HL-60 (cell line): Measurements from ENCODE around the gene DCTPP1.
"Not testable (repeated sequence)": the region's sequence is repeated elsewhere in the genome, so short reads cannot be mapped to it uniquely, and the experiment has no call there.

Experiments
- CTCF ChIP-seq: IDR thresholded peaks from one replicate; pipeline ENCODE4 v1.5.1; 2011; ENCODE audit warnings: low read length, control low read depth, inconsistent platforms; ENCODE audit not compliant: insufficient read depth
- GABPA ChIP-seq: IDR thresholded peaks from 2 replicates; pipeline ENCODE4 v1.6.1; 2012; ENCODE audit warnings: low read depth
- POLR2AphosphoS5 ChIP-seq: IDR thresholded peaks from 2 replicates; pipeline ENCODE4 v1.6.1; 2012; ENCODE audit warnings: low read depth
- TF ChIP-seq, protein P1 (sequence below): IDR thresholded peaks from 2 replicates; pipeline ENCODE4 v1.6.1; 2012; ENCODE audit warnings: low read depth; ENCODE audit not compliant: insufficient replicate concordance

- not testable (repeated sequence) for TF ChIP-seq CTCF, POLR2AphosphoS5, GABPA
- TF ChIP-seq, protein P1, sequence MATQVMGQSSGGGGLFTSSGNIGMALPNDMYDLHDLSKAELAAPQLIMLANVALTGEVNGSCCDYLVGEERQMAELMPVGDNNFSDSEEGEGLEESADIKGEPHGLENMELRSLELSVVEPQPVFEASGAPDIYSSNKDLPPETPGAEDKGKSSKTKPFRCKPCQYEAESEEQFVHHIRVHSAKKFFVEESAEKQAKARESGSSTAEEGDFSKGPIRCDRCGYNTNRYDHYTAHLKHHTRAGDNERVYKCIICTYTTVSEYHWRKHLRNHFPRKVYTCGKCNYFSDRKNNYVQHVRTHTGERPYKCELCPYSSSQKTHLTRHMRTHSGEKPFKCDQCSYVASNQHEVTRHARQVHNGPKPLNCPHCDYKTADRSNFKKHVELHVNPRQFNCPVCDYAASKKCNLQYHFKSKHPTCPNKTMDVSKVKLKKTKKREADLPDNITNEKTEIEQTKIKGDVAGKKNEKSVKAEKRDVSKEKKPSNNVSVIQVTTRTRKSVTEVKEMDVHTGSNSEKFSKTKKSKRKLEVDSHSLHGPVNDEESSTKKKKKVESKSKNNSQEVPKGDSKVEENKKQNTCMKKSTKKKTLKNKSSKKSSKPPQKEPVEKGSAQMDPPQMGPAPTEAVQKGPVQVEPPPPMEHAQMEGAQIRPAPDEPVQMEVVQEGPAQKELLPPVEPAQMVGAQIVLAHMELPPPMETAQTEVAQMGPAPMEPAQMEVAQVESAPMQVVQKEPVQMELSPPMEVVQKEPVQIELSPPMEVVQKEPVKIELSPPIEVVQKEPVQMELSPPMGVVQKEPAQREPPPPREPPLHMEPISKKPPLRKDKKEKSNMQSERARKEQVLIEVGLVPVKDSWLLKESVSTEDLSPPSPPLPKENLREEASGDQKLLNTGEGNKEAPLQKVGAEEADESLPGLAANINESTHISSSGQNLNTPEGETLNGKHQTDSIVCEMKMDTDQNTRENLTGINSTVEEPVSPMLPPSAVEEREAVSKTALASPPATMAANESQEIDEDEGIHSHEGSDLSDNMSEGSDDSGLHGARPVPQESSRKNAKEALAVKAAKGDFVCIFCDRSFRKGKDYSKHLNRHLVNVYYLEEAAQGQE: not testable (repeated sequence)
These were observed 31.6 kb upstream of the DCTPP1 start for GRCh38 chr16:30461426-30461825.
